ENCODE results near the gene AASDHPPT. TPM values are rescaled to one million over a fixed set of nuclear protein-coding genes. Genes with fewer than 3 reads are reported as not detected.

The AASDHPPT gene
- total and polyA plus RNA-seq, 9 of the 15 experiments (the other 6 are each of a cell fraction or from before 2014, with no cell fraction given), result 48.7 to 115 (median 69.0) TPM

DNA sequence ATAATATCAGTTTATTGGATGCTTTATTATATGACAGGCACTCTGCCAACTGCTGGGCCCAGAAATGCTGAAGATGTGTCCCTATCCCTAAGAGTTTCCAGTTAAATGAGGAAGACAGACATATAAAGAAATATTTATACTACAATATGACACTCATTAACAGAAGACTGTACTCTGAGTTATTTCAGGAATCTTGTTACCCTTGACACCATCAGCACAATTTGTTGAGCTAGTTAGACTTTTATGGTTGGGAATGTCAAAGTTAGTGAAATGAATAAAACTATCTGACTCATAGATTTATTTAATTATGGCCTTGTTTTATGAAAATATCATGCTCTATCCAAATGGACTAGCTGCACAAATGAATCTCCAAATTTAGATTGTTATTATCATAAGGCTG, 29.8 kb upstream of the AASDHPPT start:
- Histone ChIP-seq H3K79me2 (ENCODE audit: control insufficient read depth, insufficient read depth, low read length) (no peaks in the 10 kb centered on the region), H3K9me3 (replicated peaks; ENCODE audit: control insufficient read depth, insufficient read depth, low read depth, low read length) (no peaks in the 10 kb centered on the region), H3K4me2 (ENCODE audit: insufficient read depth, low read length) (no peak overlapping the region), H3K9ac (ENCODE audit: insufficient read depth in 1 of 2, low read depth in 2 of 2, low read length in 2 of 2) (no peak overlapping the region), H4K20me1 (replicated peaks; ENCODE audit: control insufficient read depth, insufficient read depth, low read length) (no peaks in the 10 kb centered on the region), H3K27ac (ENCODE audit: extremely low read depth, low read depth, low read length) (no peak overlapping the region), H3K9me1 (ENCODE audit: control insufficient read depth, insufficient read depth, low read length) (no peaks in the 10 kb centered on the region), H3K4me1 (replicated peaks in 1 of 2; ENCODE audit: control insufficient read depth in 2 of 2, insufficient read depth in 2 of 2, low read length in 2 of 2) (no peaks in the 10 kb centered on the region), H3K4me3 (no peak overlapping the region), H3K27me3 (ENCODE audit: control insufficient read depth in 2 of 2, insufficient read depth in 2 of 2, low read length in 2 of 2) (no peaks in the 10 kb centered on the region), H2AFZ (ENCODE audit: low read depth, low read length) (no peak overlapping the region), H3K36me3 (ENCODE audit: control insufficient read depth, insufficient read depth, low read length) (no peaks in the 10 kb centered on the region)
- FAIRE-seq (no peak), DNase-seq (ENCODE audit: extremely low read depth in 1 of 4, low spot score in 3 of 4) (no peak), ATAC-seq (no peak)
- ChIA-PET POLR2A (no interaction called here), CTCF (ENCODE audit: low intra/inter-chr PET ratio) (no interaction called here)
- intact Hi-C loops (cut with micrococcal nuclease), result no loop called here
- TF ChIP-seq SMARCA4 (IDR thresholded peaks at IDR 0.05), result no peak
- no peak for TF ChIP-seq ETV6 (IDR thresholded peaks at IDR 0.05; ENCODE audit: borderline replicate concordance in 1 of 2, low read depth in 2 of 2, low read length in 1 of 2)
- TF ChIP-seq ETV6 (CRISPR knock-in tag; IDR thresholded peaks at IDR 0.05; ENCODE audit: borderline replicate concordance), result no peak
- no peak for TF ChIP-seq FOXJ3 (CRISPR knock-in tag; IDR thresholded peaks at IDR 0.05)
- TF ChIP-seq ZNF589 (CRISPR knock-in tag; IDR thresholded peaks at IDR 0.05; ENCODE audit: low read depth), result no peak
- TF ChIP-seq POLR2G (IDR thresholded peaks at IDR 0.05; ENCODE audit: low read depth, low read length), result no peak
- no peak for TF ChIP-seq RFX7 (CRISPR knock-in tag; IDR thresholded peaks at IDR 0.05)
- TF ChIP-seq PTBP1 (IDR thresholded peaks at IDR 0.05; ENCODE audit: low read depth, low read length), result no peak
- TF ChIP-seq, protein P1, sequence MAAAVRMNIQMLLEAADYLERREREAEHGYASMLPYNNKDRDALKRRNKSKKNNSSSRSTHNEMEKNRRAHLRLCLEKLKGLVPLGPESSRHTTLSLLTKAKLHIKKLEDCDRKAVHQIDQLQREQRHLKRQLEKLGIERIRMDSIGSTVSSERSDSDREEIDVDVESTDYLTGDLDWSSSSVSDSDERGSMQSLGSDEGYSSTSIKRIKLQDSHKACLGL (CRISPR knock-in tag; IDR thresholded peaks at IDR 0.05; ENCODE audit: borderline replicate concordance, poor library complexity, severe bottlenecking), result no peak
- TF ChIP-seq, protein P2, sequence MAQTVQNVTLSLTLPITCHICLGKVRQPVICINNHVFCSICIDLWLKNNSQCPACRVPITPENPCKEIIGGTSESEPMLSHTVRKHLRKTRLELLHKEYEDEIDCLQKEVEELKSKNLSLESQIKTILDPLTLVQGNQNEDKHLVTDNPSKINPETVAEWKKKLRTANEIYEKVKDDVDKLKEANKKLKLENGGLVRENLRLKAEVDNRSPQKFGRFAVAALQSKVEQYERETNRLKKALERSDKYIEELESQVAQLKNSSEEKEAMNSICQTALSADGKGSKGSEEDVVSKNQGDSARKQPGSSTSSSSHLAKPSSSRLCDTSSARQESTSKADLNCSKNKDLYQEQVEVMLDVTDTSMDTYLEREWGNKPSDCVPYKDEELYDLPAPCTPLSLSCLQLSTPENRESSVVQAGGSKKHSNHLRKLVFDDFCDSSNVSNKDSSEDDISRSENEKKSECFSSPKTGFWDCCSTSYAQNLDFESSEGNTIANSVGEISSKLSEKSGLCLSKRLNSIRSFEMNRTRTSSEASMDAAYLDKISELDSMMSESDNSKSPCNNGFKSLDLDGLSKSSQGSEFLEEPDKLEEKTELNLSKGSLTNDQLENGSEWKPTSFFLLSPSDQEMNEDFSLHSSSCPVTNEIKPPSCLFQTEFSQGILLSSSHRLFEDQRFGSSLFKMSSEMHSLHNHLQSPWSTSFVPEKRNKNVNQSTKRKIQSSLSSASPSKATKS (CRISPR knock-in tag; IDR thresholded peaks at IDR 0.05), result no peak
- no TSS peak for BruUV-seq (replicated peaks)
- in situ Hi-C loops (cut with MboI), result no loop called here

Measured in K562 (cell line).